T-helper 1 cell (primary cell): ENCODE results near the gene TIAM2.
"Not testable (repeated sequence)": the region's sequence is repeated elsewhere in the genome, so short reads cannot be mapped to it uniquely, and the experiment has no call there.

ENCODE experiments used
- DNase-seq, 5 donors: peaks; one replicate each; pipeline ENCODE4 v3.0.0-alpha.2; 2012 to 2020

Gene TIAM2

DNA sequence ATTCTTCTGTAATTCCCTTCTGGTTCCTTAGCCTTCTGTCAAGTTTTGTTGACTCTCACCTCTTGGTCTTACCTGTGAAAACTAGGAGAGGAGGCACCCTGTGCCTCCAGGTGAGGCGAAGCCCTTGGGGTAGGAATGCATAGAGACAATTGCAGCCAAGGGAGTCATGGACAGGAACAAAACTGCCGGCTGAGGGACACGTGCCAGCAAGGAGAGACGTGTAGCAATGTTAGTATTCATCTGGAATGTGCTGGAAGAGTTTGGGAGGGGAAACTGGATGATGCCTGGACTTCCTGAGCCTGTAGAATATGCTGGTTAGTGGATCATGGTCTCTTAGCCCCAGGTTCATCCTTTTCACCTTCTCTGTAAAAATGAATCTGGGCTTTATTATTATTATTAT is 3.9 kb upstream of the TIAM2 start:
- no peak for DNase-seq

GRCh38 chr6:154993026-154993425 is 2.1 kb upstream of the TIAM2 start:
- no peak for DNase-seq

- no peak for DNase-seq
These were observed 1.4 kb upstream of the TIAM2 start for GRCh38 chr6:154993710-154994109.

GRCh38 chr6:154994836-154995253 is 270 bp upstream of the TIAM2 start:
- DNase-seq: no peak

DNA sequence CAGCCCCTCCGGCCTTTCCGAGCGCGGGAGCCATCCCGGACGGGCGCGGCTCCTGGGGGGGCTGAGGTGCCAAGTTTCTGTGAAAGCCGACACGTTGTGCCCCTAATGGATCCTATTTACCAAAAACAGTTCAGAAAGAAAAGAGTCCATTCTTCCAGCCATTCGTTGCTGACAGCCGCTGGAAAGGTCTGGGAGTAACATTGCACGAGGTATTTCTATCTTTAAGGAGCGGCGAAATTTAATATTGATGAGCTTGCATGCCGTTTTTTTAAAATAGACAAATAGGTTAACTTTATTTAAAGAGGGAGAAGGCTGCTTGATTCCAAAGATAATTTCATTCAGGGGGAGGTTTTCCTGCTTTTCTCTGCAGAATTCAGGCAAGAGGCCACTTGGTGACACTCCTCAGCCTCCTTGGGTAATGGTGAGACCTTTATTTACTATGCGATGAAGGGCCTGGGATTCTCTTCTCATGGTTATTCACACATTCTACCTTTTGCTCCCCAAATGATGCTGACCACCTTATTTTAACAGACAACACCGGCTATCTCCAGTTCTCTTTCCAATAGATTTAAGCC is 988 bp downstream of the TIAM2 start:
- DNase-seq: no peak

- no peak for DNase-seq
These were observed 1.8 kb downstream of the TIAM2 start for GRCh38 chr6:154996841-154997311.

- no peak for DNase-seq
These were observed 3.7 kb downstream of the TIAM2 start for GRCh38 chr6:154998855-154999254.

- DNase-seq: no peak
These were observed 6.4 kb downstream of the TIAM2 start for GRCh38 chr6:155001482-155001881.

GRCh38 chr6:155001934-155002333 is 6.8 kb downstream of the TIAM2 start:
- DNase-seq: no peak

DNA sequence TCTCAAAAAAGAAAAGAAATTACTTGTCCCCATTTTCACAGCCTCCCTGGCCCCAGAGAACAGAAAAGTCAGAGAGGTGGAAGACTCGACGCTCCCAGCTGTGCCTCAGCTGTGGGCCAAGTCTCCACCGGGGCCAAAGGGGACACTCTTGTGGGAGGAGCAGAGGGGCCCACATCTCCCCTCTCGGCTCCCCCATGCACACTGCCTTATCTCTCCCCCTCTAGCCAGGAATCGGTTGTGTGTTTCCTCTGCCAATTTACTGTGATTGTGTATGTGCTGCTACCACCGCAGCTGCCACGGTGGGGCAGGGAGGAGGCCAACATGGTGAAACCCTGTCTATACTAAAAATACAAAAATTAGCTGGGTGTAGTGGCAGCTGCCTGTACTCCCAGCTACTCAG is 8.4 kb downstream of the TIAM2 start:
- DNase-seq: no peak

GRCh38 chr6:155004017-155004416 is 8.9 kb downstream of the TIAM2 start:
- no peak for DNase-seq

DNA sequence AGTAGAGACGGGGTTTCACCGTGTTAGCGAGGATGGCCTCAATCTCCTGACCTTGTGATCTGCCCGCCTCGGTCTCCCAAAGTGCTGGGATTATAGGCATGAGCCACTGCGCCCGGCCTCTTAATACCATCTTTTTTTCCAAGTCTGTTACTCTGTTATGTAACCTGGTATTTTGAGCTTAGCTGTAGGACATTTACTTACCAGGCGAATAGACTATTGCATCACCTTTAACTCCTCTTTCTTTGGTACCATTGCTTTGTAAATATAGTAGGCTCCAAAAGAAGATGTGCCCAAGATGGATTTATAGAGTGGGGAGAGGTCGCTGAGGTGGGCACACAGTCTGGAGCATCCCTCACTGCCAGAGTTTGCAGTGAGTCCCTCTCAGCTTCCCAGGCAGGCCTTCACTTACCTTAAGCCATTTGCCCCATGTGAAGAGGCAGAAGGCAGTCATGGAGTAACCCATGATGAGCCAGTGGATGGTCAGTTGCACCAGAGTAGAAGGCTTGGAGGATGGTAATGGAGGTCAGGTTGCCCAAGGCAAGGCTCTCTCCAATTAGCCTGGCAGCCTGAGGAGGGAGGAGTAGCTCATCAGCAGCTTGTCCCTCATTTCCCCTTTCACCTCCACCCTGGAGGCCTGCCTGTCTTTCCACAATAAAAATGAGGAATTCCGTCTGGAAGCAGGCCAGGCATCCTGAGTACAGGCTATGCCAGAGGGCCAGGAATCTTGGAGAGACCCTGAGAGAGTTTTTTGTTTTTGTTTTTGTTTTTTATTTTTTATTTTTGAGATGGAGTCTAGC is 9.7 kb downstream of the TIAM2 start:
- DNase-seq: no peak

DNA sequence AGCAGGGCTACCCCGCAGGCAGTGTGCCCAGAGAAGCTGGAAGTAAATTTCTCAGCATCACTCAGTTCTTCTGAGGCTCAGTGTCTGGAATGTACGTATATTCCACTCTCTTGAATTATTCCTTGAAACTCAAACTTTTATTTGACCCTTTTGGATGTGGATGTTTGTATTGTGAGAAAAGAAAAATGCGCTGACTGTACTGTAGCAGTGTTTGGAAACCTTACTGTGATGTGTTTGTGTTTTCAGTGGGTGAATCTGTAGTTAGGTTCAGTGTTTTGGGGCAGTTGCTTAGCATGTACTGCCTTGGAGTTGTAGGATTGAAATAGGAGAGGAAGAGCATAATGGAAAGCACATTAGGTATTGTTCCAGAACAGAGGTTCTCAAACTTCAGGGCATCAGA is 13.5 kb downstream of the TIAM2 start:
- DNase-seq: no peak

DNA sequence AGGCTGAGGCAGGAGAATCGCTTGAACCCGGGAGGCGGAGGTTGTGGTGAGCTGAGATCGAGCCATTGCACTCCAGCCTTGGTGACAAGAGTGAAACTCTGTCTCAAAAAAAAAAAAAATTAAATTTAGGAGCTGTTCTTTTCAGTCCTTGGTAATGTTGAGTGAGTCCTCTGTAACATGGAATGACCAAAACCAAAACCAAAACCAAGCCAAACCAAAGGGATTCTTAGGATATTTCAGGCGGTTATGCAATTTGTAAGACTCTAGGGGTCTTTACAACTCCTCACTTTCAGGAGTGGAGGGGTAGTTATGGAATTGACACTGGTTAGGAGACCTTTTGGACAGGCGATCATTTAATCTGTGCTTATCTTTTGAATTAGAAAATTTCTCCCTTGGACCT is 15.8 kb downstream of the TIAM2 start:
- DNase-seq: no peak

DNA sequence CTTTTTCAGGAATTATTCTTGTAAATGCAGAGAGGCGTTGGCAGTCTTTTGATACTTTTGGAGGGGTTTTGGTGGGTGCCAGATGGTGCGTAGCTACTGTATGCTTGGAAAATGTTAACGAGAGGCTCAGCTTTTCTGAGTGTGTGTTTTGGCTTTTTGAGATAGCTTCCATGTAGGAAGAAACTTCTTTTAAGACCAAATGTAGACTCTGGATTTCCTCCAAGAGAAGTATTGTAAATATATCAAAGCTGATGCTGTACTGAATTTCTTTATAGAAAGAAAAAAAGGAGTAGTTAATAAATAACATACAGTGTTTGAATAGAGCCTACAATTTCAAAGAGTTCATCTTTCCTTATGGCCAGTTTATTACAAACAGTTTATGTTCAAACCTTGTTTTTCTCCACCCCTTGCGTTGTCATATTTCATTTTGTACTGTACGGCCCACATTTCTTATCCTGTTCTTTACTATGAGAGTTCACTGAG is 16.7 kb downstream of the TIAM2 start:
- DNase-seq: no peak

DNA sequence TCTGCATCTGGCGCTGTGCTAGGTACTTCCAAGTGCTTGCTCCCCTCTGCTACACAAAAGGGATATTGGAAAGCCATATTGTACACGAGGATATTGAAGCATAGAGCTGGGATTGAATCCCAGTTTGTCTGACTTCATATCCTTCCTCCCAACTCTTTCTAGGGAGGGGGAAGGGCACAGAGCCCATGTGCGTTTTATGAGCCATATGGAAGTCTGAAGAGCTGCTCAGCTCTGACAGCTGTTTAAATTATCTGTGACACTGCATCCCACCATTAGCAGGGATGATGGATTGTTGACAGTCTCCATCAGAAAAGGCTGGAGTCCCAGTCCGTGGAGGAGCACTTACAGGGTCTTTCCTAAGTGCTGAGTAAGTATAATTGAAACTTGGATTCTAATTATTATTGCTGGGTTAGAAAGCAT is 18.4 kb downstream of the TIAM2 start:
- DNase-seq: no peak

DNA sequence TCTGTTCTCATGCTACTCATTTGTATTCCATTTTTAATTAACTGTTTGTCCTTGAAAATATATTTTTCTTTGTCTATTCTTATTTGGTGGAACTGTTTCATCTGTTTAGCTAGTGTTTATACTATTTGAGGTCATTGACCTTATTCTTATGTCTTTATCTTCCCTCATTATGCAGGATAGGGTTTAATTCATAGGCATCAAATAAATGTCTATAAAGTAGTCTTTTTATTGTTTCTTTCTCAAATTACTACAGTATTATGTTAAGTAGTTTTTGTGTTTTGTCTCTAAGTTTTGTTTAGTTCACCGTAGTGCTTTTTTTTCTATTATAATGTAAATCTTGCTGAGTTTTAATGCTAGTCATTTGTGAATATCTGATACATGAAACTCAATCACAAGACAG is 19.0 kb downstream of the TIAM2 start:
- DNase-seq: no peak

DNA sequence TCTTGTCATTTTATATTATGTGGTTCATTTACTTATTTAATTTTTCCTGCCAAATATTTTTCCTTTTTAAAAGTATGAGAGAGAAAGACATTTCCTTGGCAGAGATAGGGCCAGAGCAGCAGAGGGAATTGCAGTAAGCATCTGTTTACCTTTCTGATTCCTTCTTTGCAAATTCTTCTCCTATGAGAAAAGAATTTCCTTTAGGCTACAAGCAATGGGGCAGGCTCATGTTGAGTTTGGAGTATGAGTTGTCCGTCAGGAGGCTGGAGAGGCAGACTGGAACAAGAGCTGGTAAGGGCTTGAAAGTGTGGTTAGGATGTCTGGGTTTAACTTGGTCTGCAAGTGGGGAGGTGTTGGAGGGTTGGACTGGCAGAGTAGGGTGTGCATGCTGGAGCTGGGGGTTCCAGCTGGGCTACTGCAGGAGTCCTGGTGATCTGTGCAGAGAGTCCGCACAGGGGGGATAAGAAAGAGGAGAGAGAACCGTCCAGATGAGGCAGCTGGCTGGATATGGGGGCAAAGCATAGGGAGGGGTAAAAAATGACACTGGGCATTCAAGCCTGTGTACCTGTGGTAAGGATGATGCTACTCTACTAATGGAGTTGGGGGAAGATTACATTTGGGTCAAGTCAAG is 19.7 kb downstream of the TIAM2 start:
- no peak for DNase-seq

DNA sequence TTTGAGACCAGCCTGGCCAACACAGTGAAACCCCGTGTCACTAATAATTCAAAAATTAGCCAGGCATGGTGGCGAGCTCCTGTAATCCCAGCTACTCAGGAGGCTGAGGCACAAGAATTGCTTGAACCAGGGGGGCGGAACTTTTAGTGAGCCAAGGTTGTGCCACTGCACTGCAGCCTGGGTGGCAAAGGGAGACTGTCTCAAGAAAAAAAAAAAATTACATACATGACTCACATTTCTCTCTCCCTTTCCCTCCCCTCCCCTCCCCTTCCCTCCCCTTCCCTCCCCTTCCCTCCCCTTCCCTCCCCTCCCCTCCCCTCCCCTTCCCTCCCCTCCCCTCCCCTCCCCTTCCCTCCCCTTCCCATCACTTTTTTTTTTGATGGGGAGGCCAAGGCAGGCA is 23.3 kb downstream of the TIAM2 start:
- not testable (repeated sequence) for DNase-seq

GRCh38 chr6:155021680-155022079 is 26.6 kb downstream of the TIAM2 start:
- no peak for DNase-seq

DNA sequence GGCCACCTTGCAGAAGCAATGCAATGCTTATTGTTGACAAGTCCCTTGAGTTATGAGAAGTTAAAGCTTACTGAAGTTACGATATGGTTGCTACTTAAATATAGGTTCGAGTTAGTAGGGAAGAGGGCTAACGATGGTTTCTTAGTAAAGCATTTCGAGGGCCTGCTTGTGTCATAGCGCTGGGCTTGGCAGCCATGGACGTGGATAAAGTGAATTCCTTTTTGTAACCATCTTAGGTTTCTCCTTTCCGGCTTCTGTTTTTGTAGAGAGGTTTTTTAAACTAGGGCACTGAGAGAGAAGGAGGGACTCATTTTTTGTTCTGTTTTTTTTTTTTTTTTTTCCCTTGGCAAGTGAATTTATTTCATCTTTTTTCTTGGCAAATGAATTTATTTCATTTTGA is 27.6 kb downstream of the TIAM2 start:
- no peak for DNase-seq

DNA sequence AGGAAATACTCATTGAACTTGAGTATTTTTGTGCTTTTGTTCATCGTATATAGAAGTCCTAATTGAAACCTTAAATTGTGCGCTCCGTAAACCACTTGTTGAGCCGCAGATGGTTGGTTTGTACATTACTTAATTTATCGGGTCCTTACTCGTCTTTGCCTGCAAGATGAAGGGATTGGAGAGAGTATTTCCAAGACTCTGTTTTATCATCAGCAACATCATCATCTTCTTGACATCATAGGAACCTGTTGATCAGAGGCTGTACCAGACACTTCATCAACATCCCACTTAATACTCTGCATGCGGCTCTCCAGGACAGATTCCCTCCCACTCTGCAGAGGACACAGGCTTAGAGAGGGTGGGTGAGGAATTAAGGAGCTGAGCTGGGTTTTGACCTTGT is 28.6 kb downstream of the TIAM2 start:
- no peak for DNase-seq

- DNase-seq: no peak
These were observed 29.4 kb downstream of the TIAM2 start for GRCh38 chr6:155024391-155025027.
